ENCODE measurements around the gene TRPT1.
A peak's percentile ranks its signal among the peaks of the same experiment; 100 is the strongest.

The TRPT1 gene

GRCh38 chr11:64233913-64234586 lies 8.1 kb upstream of the TRPT1 start, which contains the start of gene VEGFB:
VEGFB (plus strand) TSS chr11:64234584; CDS start chr11:64234834, 250 bp downstream.
- H3K27ac ChIP-seq (ENCODE audit: low read depth, low read length, severe bottlenecking) = no peak within 1 kb of the TSS
- no peaks in the 10 kb centered on the region for H3K4me1 ChIP-seq (ENCODE audit: control insufficient read depth, insufficient read depth, low read length, poor library complexity, severe bottlenecking)
- WGBS, 2 experiments (ENCODE audit: insufficient coverage in 2 of 2) = 2 to 4% methylated on average over 26 to 41 of the region's 62 CpGs
- H3K9me3 ChIP-seq (ENCODE audit: control insufficient read depth, low read length) = no peaks in the 10 kb centered on the region
- H3K4me3 ChIP-seq (ENCODE audit: extremely low read depth, insufficient read depth, low read length, poor library complexity, severe bottlenecking) = peak within 1 kb of the TSS; percentile 52
- H3K36me3 ChIP-seq (ENCODE audit: control insufficient read depth, insufficient read depth, low read length) = peaks cover 18% of the 10 kb centered on the region

GRCh38 chr11:64232967-64233315 lies 7.0 kb upstream of the TRPT1 start:
- no peak overlapping the region for H3K27ac ChIP-seq (ENCODE audit: low read depth, low read length, severe bottlenecking)
- H3K9me3 ChIP-seq (ENCODE audit: control insufficient read depth, low read length) = no peaks in the 10 kb centered on the region
- peaks cover 11% of the 10 kb centered on the region for H3K36me3 ChIP-seq (ENCODE audit: control insufficient read depth, insufficient read depth, low read length)
- H3K4me3 ChIP-seq (ENCODE audit: extremely low read depth, insufficient read depth, low read length, poor library complexity, severe bottlenecking) = no peak overlapping the region
- 95 to 97% methylated on average over 8 of the region's 8 CpGs for WGBS, 2 experiments (ENCODE audit: insufficient coverage in 2 of 2)
- no peaks in the 10 kb centered on the region for H3K4me1 ChIP-seq (ENCODE audit: control insufficient read depth, insufficient read depth, low read length, poor library complexity, severe bottlenecking)

DNA sequence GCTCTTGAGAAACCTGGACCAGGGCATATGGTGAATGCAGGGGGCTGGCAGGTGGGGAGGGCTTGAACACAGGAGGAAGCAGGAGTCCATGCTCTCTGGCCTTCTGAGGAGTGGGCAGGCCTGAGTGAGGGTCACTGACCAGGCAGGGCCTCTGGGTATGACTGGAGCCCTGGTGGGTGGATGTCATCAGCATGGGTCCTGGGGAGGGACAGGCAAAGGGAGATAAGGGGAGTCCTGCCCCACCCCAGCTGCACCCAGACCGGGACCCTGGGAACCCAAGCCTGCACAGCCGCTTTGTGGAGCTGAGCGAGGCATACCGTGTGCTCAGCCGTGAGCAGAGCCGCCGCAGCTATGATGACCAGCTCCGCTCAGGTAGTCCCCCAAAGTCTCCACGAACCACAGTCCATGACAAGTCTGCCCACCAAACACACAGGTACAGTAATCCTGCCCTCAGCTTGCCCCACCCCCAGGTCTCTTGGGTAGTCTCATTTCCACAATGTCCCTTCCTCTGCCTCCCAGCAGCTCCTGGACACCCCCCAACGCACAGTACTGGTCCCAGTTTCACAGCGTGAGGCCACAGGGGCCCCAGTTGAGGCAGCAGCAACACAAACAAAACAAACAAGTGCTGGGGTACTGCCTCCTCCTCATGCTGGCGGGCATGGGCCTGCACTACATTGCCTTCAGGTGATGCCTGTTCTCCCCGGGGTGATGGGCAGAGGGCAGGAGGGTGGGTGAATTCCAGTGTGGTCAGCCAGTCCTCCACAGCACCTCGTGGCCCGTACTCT lies 6.4 kb upstream of the TRPT1 start:
- Histone ChIP-seq H3K36me3 (ENCODE audit: control insufficient read depth, insufficient read depth, low read length) (peaks cover 5% of the 10 kb centered on the region), H3K4me1 (ENCODE audit: control insufficient read depth, insufficient read depth, low read length, poor library complexity, severe bottlenecking) (no peaks in the 10 kb centered on the region), H3K4me3 (ENCODE audit: extremely low read depth, insufficient read depth, low read length, poor library complexity, severe bottlenecking) (no peak overlapping the region), H3K27ac (ENCODE audit: low read depth, low read length, severe bottlenecking) (no peak overlapping the region), H3K9me3 (ENCODE audit: control insufficient read depth, low read length) (no peaks in the 10 kb centered on the region)
- 96% methylated on average over 13 to 15 of the region's 15 CpGs for WGBS, 2 experiments (ENCODE audit: insufficient coverage in 2 of 2)

DNA sequence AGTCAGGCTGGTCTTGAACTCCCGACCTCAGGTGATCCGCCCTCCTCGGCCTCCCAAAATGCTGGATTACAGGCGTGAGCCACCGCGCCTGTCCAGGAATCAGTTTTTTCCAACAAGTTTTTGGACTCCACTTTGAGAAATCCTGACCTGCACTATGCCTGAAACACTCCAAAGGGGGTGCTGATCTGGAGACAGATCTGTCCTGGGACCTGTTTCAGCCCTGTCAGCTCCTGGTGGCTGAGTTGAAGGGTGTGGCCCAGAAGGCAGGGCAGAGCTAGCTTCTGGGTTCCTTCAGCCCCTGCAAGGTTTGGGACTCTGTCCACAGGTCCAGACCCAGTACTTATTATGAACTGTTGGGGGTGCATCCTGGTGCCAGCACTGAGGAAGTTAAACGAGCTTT lies 5.6 kb upstream of the TRPT1 start:
- WGBS, 2 experiments (ENCODE audit: insufficient coverage in 2 of 2) = 88 to 94% methylated on average over 6 to 7 of the region's 7 CpGs
- no peak overlapping the region for H3K27ac ChIP-seq (ENCODE audit: low read depth, low read length, severe bottlenecking)
- peaks cover 5% of the 10 kb centered on the region for H3K4me1 ChIP-seq (ENCODE audit: control insufficient read depth, insufficient read depth, low read length, poor library complexity, severe bottlenecking)
- no peak overlapping the region for H3K4me3 ChIP-seq (ENCODE audit: extremely low read depth, insufficient read depth, low read length, poor library complexity, severe bottlenecking)
- no peaks in the 10 kb centered on the region for H3K9me3 ChIP-seq (ENCODE audit: control insufficient read depth, low read length)
- H3K36me3 ChIP-seq (ENCODE audit: control insufficient read depth, insufficient read depth, low read length) = peaks cover 2% of the 10 kb centered on the region

- H3K27ac ChIP-seq (ENCODE audit: low read depth, low read length, severe bottlenecking) = no peak overlapping the region
- 17% methylated on average over 7 of the region's 8 CpGs; no CpG with 5 or more reads in 1 of the 2 experiments for WGBS, 2 experiments (ENCODE audit: insufficient coverage in 2 of 2)
- H3K4me1 ChIP-seq (ENCODE audit: control insufficient read depth, insufficient read depth, low read length, poor library complexity, severe bottlenecking) = peaks cover 5% of the 10 kb centered on the region
- H3K36me3 ChIP-seq (ENCODE audit: control insufficient read depth, insufficient read depth, low read length) = peaks cover 2% of the 10 kb centered on the region
- no peaks in the 10 kb centered on the region for H3K9me3 ChIP-seq (ENCODE audit: control insufficient read depth, low read length)
- H3K4me3 ChIP-seq (ENCODE audit: extremely low read depth, insufficient read depth, low read length, poor library complexity, severe bottlenecking) = peak overlapping the region; percentile 54
These were observed 5.0 kb upstream of the TRPT1 start for GRCh38 chr11:64230985-64231365.

DNA sequence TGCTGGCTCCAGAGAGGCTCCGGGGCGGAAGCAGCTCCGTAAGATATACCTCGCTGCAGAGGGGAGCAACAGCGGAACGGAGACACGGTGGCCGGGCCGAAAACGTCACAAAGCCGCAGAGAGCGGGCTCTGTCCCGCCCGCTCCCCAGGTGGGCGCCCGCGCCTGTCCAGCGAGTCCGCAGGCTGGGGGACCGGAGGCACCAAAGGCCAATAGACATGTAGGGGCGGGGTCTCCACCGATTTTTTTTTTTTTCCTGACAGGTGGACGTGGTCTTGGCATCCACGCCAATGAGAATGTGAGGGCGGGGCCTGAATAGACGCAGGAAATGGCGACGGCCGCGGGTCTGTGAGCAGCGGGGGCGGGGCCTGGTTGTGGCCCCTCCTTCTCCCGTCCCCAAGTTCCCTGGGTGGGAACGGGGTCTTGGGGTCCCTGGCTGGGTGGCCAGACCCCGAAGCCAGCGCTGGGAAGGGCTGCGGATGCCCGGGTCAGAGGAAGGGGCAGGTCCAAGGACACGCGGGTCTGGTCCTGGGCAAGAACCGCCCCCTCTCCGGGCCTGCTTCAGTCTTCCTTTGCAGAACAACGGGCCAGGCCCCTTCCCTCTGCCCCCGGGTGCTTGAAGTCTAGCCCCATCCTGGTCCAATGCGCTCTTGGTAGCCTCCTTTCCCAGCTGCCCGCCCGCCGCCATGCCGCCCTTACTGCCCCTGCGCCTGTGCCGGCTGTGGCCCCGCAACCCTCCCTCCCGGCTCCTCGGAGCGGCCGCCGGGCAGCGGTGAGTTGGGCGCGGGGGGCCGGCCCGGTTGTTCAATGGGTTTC lies 4.4 kb upstream of the TRPT1 start, which contains the start of gene DNAJC4:
DNAJC4 (plus strand) TSS at position 378 of the 814 bp plus-strand sequence; CDS start at position 685, 307 bp downstream.
- H3K4me3 ChIP-seq (ENCODE audit: extremely low read depth, insufficient read depth, low read length, poor library complexity, severe bottlenecking) = peak within 1 kb of the TSS; percentile 54
- WGBS, 2 experiments (ENCODE audit: insufficient coverage in 2 of 2) = 1% methylated on average over 60 to 61 of the region's 62 CpGs
- no peaks in the 10 kb centered on the region for H3K9me3 ChIP-seq (ENCODE audit: control insufficient read depth, low read length)
- H3K27ac ChIP-seq (ENCODE audit: low read depth, low read length, severe bottlenecking) = peak within 1 kb of the TSS; percentile 17
- peaks cover 7% of the 10 kb centered on the region for H3K4me1 ChIP-seq (ENCODE audit: control insufficient read depth, insufficient read depth, low read length, poor library complexity, severe bottlenecking)
- H3K36me3 ChIP-seq (ENCODE audit: control insufficient read depth, insufficient read depth, low read length) = peaks cover 2% of the 10 kb centered on the region

- WGBS, 2 experiments (ENCODE audit: insufficient coverage in 2 of 2) = 66 to 70% methylated on average over 13 of the region's 13 CpGs
- peaks cover 2% of the 10 kb centered on the region for H3K36me3 ChIP-seq (ENCODE audit: control insufficient read depth, insufficient read depth, low read length)
- H3K4me3 ChIP-seq (ENCODE audit: extremely low read depth, insufficient read depth, low read length, poor library complexity, severe bottlenecking) = peak overlapping the region; percentile 54
- peaks cover 11% of the 10 kb centered on the region for H3K4me1 ChIP-seq (ENCODE audit: control insufficient read depth, insufficient read depth, low read length, poor library complexity, severe bottlenecking)
- peak overlapping the region; percentile 17 for H3K27ac ChIP-seq (ENCODE audit: low read depth, low read length, severe bottlenecking)
- no peaks in the 10 kb centered on the region for H3K9me3 ChIP-seq (ENCODE audit: control insufficient read depth, low read length)
These were observed 3.8 kb upstream of the TRPT1 start for GRCh38 chr11:64229744-64230170.

GRCh38 chr11:64229090-64229743 lies 3.2 kb upstream of the TRPT1 start:
- 98% methylated on average over 9 to 10 of the region's 12 CpGs for WGBS, 2 experiments (ENCODE audit: insufficient coverage in 2 of 2)
- no peak overlapping the region for H3K27ac ChIP-seq (ENCODE audit: low read depth, low read length, severe bottlenecking)
- H3K4me1 ChIP-seq (ENCODE audit: control insufficient read depth, insufficient read depth, low read length, poor library complexity, severe bottlenecking) = peaks cover 11% of the 10 kb centered on the region
- H3K4me3 ChIP-seq (ENCODE audit: extremely low read depth, insufficient read depth, low read length, poor library complexity, severe bottlenecking) = no peak overlapping the region
- no peaks in the 10 kb centered on the region for H3K9me3 ChIP-seq (ENCODE audit: control insufficient read depth, low read length)
- peaks cover 7% of the 10 kb centered on the region for H3K36me3 ChIP-seq (ENCODE audit: control insufficient read depth, insufficient read depth, low read length)

- 88% methylated on average over 1 of the region's 3 CpGs; no CpG with 5 or more reads in 1 of the 2 experiments for WGBS, 2 experiments (ENCODE audit: insufficient coverage in 2 of 2)
- no peak overlapping the region for H3K4me3 ChIP-seq (ENCODE audit: extremely low read depth, insufficient read depth, low read length, poor library complexity, severe bottlenecking)
- no peaks in the 10 kb centered on the region for H3K9me3 ChIP-seq (ENCODE audit: control insufficient read depth, low read length)
- peaks cover 18% of the 10 kb centered on the region for H3K36me3 ChIP-seq (ENCODE audit: control insufficient read depth, insufficient read depth, low read length)
- H3K4me1 ChIP-seq (ENCODE audit: control insufficient read depth, insufficient read depth, low read length, poor library complexity, severe bottlenecking) = peaks cover 11% of the 10 kb centered on the region
- no peak overlapping the region for H3K27ac ChIP-seq (ENCODE audit: low read depth, low read length, severe bottlenecking)
These were observed 1.5 kb upstream of the TRPT1 start for GRCh38 chr11:64227405-64227956.

All from mesodermal cell (in vitro differentiated cells).